K562 (cell line): ENCODE data around the gene INTS4. TPM values are rescaled to one million over a fixed set of nuclear protein-coding genes. Genes with fewer than 3 reads are reported as not detected.
A peak's percentile ranks its signal among the peaks of the same experiment; 100 is the strongest.

Experiments
- GATAD2A ChIP-seq: fragments of 450-650 bp; IDR thresholded peaks from 2 replicates; pipeline ENCODE4 v1.6.1; 2017
- MTA2 ChIP-seq: fragments of 450-650 bp; IDR thresholded peaks from 2 replicates; pipeline ENCODE4 v1.6.1; 2016; ENCODE audit warnings: low read depth
- NUFIP1 ChIP-seq: fragments of 450-650 bp; IDR thresholded peaks from 2 replicates; pipeline ENCODE4 v1.6.1; 2018; ENCODE audit not compliant: partially characterized antibody
- POLR2G ChIP-seq: fragments of 200-400 bp; formaldehyde crosslinking; IDR thresholded peaks from 2 replicates; pipeline ENCODE4 v1.6.1; 2017; ENCODE audit warnings: low read depth, mild to moderate bottlenecking, antibody characterized with exemption, low read length, moderate library complexity
- THRAP3 ChIP-seq: fragments of 450-650 bp; IDR thresholded peaks from 2 replicates; pipeline ENCODE4 v1.6.1; 2016; ENCODE audit warnings: mild to moderate bottlenecking, inconsistent platforms, borderline replicate concordance
- TOE1 ChIP-seq, 2 experiments: fragments of 450-650 bp in 1 of 2; sonication (generic) in 1 of 2; formaldehyde crosslinking in 1 of 2; IDR thresholded peaks; 2 replicates each; pipeline versions ENCODE4 v1.7.1 to v1.8.0; 2016 to 2022; ENCODE audit warnings: borderline replicate concordance in 2 of 2, mild to moderate bottlenecking in 2 of 2, antibody characterized with exemption in 1 of 2, inconsistent platforms in 1 of 2, low read depth in 1 of 2, missing genetic modification reagents in 1 of 2, moderate library complexity in 1 of 2
- ZFPM2 ChIP-seq: fragments of 250-450 bp; sonication (Bioruptor Pico); IDR thresholded peaks from 2 replicates; pipeline ENCODE4 v1.5.1; 2022; ENCODE audit warnings: mild to moderate bottlenecking
- ZNF717 ChIP-seq: fragments of 250-450 bp; sonication (Bioruptor Pico); IDR thresholded peaks from 2 replicates; pipeline ENCODE4 v1.5.0; 2021
- polyA plus RNA-seq, 8 experiments: library from polyadenylated mRNA; depleted of rRNA in 4 of 8; stranded (reverse) in 5 of 8; unstranded in 3 of 8; fragments of >200 nt; fragmentation: Nextera tagmentation in 2 of 8; fragmentation: Illumina TruSeq in 1 of 8; extraction: Ambion mirVana in 2 of 8; extraction: Trizol in 1 of 8; gene quantifications; 2 replicates each; pipeline versions ENCODE4 v1.2.1 to v1.2.3, GENCODE V29; 2011 to 2014; ENCODE audit warnings: inconsistent platforms in 1 of 8, missing spikeins in 1 of 8
- total RNA-seq, 7 experiments: library from RNA; depleted of rRNA in 6 of 7; stranded (reverse); fragments of >200 nt in 6 of 7; fragmentation: Illumina TruSeq in 2 of 7; extraction: Trizol in 2 of 7; gene quantifications; 2 replicates each; pipeline versions ENCODE4 v1.2.1 to v1.2.3, GENCODE V29; 2011 to 2021; ENCODE audit warnings: low replicate concordance in 1 of 7
- TF ChIP-seq, protein P1 (sequence below), 2 experiments: fragments of 450-650 bp in 1 of 2; sonication (generic) in 1 of 2; formaldehyde crosslinking in 1 of 2; IDR thresholded peaks; 2 replicates each; pipeline versions ENCODE4 v1.7.1 to v1.9.0; 2016 to 2022; ENCODE audit warnings: inconsistent platforms in 1 of 2, mild to moderate bottlenecking in 1 of 2, missing genetic modification reagents in 1 of 2

Gene INTS4
- total and polyA plus RNA-seq, 9 of the 15 experiments (the other 6 are each of a cell fraction or from before 2014, with no cell fraction given) = 28.4 to 53.4 (median 44.5) TPM

DNA sequence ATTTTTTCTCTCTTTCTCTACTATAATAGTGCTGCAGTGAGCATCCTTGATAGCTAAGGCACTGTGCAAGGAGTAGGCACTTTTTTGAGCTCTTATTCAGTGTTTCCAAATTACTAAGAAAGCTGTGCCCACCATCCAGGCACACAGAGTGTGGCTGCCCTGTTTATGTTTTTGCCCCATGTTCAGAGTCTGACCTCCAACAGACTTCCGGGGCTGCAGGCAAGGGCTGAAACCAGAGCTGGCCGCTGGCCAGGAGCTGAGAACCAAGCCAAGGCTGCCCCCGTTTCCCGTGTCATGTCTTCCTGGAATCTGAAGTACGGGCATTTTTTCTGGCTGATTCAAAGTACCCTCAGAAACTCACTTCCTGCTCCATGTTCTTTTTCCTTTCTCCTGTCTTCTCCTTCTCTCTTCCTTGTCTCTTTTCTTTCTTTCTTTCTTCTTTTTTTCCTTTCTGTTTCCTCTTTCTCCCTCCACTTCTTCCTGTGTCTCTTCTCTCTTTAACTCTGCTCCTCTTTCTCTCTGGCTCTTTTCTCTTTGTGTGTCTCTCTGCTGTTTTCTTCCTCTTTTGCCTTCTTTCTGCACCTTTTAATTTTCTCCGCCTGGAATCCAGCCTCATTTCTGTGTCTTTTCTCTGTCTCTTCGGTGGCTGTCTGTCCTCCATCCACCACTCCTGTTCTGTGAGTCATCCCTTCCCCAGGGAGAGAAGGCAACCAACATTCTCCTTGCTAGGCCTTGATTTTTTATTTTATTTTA lies 45.6 kb upstream of the INTS4 start (continued):
- TF ChIP-seq, protein P1, sequence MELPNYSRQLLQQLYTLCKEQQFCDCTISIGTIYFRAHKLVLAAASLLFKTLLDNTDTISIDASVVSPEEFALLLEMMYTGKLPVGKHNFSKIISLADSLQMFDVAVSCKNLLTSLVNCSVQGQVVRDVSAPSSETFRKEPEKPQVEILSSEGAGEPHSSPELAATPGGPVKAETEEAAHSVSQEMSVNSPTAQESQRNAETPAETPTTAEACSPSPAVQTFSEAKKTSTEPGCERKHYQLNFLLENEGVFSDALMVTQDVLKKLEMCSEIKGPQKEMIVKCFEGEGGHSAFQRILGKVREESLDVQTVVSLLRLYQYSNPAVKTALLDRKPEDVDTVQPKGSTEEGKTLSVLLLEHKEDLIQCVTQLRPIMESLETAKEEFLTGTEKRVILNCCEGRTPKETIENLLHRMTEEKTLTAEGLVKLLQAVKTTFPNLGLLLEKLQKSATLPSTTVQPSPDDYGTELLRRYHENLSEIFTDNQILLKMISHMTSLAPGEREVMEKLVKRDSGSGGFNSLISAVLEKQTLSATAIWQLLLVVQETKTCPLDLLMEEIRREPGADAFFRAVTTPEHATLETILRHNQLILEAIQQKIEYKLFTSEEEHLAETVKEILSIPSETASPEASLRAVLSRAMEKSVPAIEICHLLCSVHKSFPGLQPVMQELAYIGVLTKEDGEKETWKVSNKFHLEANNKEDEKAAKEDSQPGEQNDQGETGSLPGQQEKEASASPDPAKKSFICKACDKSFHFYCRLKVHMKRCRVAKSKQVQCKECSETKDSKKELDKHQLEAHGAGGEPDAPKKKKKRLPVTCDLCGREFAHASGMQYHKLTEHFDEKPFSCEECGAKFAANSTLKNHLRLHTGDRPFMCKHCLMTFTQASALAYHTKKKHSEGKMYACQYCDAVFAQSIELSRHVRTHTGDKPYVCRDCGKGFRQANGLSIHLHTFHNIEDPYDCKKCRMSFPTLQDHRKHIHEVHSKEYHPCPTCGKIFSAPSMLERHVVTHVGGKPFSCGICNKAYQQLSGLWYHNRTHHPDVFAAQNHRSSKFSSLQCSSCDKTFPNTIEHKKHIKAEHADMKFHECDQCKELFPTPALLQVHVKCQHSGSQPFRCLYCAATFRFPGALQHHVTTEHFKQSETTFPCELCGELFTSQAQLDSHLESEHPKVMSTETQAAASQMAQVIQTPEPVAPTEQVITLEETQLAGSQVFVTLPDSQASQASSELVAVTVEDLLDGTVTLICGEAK (IDR thresholded peaks at IDR 0.05) = peak; percentile 69
- TF ChIP-seq, protein P1 (CRISPR knock-in tag; IDR thresholded peaks at IDR 0.05) = no peak
- TF ChIP-seq POLR2G (0 out of 2 replicates have a peak, but pooled peaks have one; percentile 37), MTA2 (peak; percentile 65), ZNF717 (CRISPR knock-in tag) (no peak), ZFPM2 (CRISPR knock-in tag) (no peak), NUFIP1 (peak; percentile 91), GATAD2A (peak; percentile 91), TOE1 (IDR thresholded peaks at IDR 0.05; ENCODE audit: borderline replicate concordance) (peak; percentile 75; the same call in 1 of the 2 replicates), TOE1 (CRISPR knock-in tag; IDR thresholded peaks at IDR 0.05; ENCODE audit: borderline replicate concordance, low read depth) (no peak), THRAP3 (peak; percentile 96)
